C4-2B (cell line): ENCODE data around the gene NLGN2.

Experiments
- CTCF ChIP-seq: fragments of 450-650 bp; conservative IDR thresholded peaks from 2 replicates; pipeline ENCODE4 v1.5.1; 2017; ENCODE audit warnings: mild to moderate bottlenecking
- ZFX ChIP-seq: fragments of 450-650 bp; IDR thresholded peaks from 2 replicates; pipeline ENCODE4 v1.6.1; 2017

GRCh38 chr17:7407485-7408251, at the start of gene NLGN2:
- TF ChIP-seq CTCF (no peak), ZFX (no peak)
